ENCODE results near the gene HTRA3.

DNA sequence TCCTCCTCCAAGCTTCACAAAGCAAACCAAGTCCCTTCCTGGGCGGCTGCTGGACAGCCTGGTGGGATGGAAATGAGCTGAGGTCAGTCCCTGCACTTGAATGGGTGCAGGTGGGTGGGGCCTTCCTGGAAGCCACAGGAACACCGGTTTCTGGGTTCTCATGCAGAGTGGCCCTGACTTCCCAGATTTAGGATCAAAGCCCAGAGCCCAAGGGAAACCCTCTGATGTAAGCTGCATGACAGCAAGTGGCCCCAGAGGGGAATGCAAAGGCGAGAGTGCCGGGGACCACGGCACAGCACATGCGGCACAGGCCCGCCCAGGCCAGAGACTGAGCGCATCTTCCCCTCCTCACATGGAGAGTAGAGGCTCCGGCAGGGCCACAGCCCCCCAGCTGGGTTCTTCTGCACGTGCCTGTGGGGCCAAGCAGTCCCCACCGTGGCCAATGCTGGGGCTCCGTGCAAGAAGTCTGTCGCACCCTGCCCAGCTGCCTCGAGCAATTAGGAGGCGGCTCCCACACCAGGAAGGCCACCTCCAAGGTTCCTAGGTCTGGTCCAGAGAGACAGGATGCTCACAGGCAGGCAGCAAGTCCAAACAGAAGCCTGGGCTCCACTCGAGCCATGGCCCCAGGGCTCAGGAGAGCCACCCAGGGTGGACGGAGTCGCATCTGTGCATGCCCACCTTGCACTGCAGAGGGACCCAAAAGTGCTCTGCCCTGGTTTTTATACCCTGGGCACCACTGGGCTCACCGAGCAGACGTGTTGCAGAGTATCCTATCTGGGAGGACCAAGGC, 83.0 kb downstream of the HTRA3 start:
- TF ChIP-seq, protein P1, sequence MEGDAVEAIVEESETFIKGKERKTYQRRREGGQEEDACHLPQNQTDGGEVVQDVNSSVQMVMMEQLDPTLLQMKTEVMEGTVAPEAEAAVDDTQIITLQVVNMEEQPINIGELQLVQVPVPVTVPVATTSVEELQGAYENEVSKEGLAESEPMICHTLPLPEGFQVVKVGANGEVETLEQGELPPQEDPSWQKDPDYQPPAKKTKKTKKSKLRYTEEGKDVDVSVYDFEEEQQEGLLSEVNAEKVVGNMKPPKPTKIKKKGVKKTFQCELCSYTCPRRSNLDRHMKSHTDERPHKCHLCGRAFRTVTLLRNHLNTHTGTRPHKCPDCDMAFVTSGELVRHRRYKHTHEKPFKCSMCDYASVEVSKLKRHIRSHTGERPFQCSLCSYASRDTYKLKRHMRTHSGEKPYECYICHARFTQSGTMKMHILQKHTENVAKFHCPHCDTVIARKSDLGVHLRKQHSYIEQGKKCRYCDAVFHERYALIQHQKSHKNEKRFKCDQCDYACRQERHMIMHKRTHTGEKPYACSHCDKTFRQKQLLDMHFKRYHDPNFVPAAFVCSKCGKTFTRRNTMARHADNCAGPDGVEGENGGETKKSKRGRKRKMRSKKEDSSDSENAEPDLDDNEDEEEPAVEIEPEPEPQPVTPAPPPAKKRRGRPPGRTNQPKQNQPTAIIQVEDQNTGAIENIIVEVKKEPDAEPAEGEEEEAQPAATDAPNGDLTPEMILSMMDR (conservative IDR thresholded peaks at IDR 0.05; ENCODE audit: low read depth, low read length), result no peak
- no peak for TF ChIP-seq EZH2 (IDR thresholded peaks at IDR 0.05; ENCODE audit: borderline replicate concordance, low read depth, low read length, poor library complexity, severe bottlenecking)
